ENCODE results near the gene ABRACL.

The ABRACL gene

GRCh38 chr6:139062932-139063646, 34.5 kb downstream of the ABRACL start:
- Histone ChIP-seq H3K27ac (no peak overlapping the region), H3K36me3 (no peaks in the 10 kb centered on the region), H3K27me3 (no peaks in the 10 kb centered on the region), H3K9me3 (no peaks in the 10 kb centered on the region), H3K4me3 (ENCODE audit: low read depth in 1 of 2, low read length in 1 of 2) (no peak overlapping the region), H3K4me1 (ENCODE audit: control insufficient read depth in 1 of 2, insufficient read depth in 1 of 2, low read depth in 1 of 2, low read length in 1 of 2) (no peaks in the 10 kb centered on the region)
- TF ChIP-seq CTCF (IDR thresholded peaks at IDR 0.05), result no peak

- H3K36me3 ChIP-seq, result no peaks in the 10 kb centered on the region
- no peaks in the 10 kb centered on the region for H3K4me1 ChIP-seq (ENCODE audit: control insufficient read depth in 1 of 2, insufficient read depth in 1 of 2, low read depth in 1 of 2, low read length in 1 of 2)
- H3K4me3 ChIP-seq (ENCODE audit: low read depth in 1 of 2, low read length in 1 of 2), result no peak overlapping the region
- no peak overlapping the region for H3K27ac ChIP-seq
- H3K27me3 ChIP-seq, result no peaks in the 10 kb centered on the region
- TF ChIP-seq CTCF (IDR thresholded peaks at IDR 0.05), result no peak
- no peaks in the 10 kb centered on the region for H3K9me3 ChIP-seq
These were observed 36.6 kb downstream of the ABRACL start for GRCh38 chr6:139064981-139065665.

GRCh38 chr6:139066080-139066479, 37.5 kb downstream of the ABRACL start:
- H3K4me1 ChIP-seq (ENCODE audit: control insufficient read depth in 1 of 2, insufficient read depth in 1 of 2, low read depth in 1 of 2, low read length in 1 of 2), result no peaks in the 10 kb centered on the region

GRCh38 chr6:139068846-139069245, 40.3 kb downstream of the ABRACL start:
- no peaks in the 10 kb centered on the region for H3K27me3 ChIP-seq
- no peaks in the 10 kb centered on the region for H3K36me3 ChIP-seq
- H3K4me3 ChIP-seq (ENCODE audit: low read depth in 1 of 2, low read length in 1 of 2), result no peak overlapping the region
- TF ChIP-seq CTCF (IDR thresholded peaks at IDR 0.05), result no peak
- no peak overlapping the region for H3K27ac ChIP-seq
- H3K9me3 ChIP-seq, result no peaks in the 10 kb centered on the region
- no peaks in the 10 kb centered on the region for H3K4me1 ChIP-seq (ENCODE audit: control insufficient read depth in 1 of 2, insufficient read depth in 1 of 2, low read depth in 1 of 2, low read length in 1 of 2)

More at GRCh38 chr6:139066080-139066479, 37.5 kb downstream of the ABRACL start:
- Histone ChIP-seq H3K27ac (no peak overlapping the region), H3K9me3 (no peaks in the 10 kb centered on the region), H3K27me3 (no peaks in the 10 kb centered on the region), H3K36me3 (no peaks in the 10 kb centered on the region), H3K4me3 (ENCODE audit: low read depth in 1 of 2, low read length in 1 of 2) (no peak overlapping the region)
- TF ChIP-seq CTCF (IDR thresholded peaks at IDR 0.05), result no peak

GRCh38 chr6:139073118-139073517, 44.6 kb downstream of the ABRACL start:
- no peaks in the 10 kb centered on the region for H3K9me3 ChIP-seq
- H3K27me3 ChIP-seq, result no peaks in the 10 kb centered on the region
- H3K27ac ChIP-seq, result no peak overlapping the region
- no peaks in the 10 kb centered on the region for H3K4me1 ChIP-seq (ENCODE audit: control insufficient read depth in 1 of 2, insufficient read depth in 1 of 2, low read depth in 1 of 2, low read length in 1 of 2)
- H3K4me3 ChIP-seq (ENCODE audit: low read depth in 1 of 2, low read length in 1 of 2), result no peak overlapping the region
- no peak for TF ChIP-seq CTCF (IDR thresholded peaks at IDR 0.05)
- H3K36me3 ChIP-seq, result no peaks in the 10 kb centered on the region
